Adrenal gland (tissue), 12 donors: ENCODE results near the gene KCNK16. TPM values are rescaled to one million over a fixed set of nuclear protein-coding genes. Genes with fewer than 3 reads are reported as not detected.

Experiments
- DNase-seq, 7 donors: peaks; one replicate each; pipeline ENCODE4 v3.0.0-alpha.2; 2019 to 2020
- H3K27ac ChIP-seq, 5 donors: fragments of 200-600 bp; sonication (generic) in 4 of 5; 1 replicate in 3 of 5; 2 replicates in 2 of 5; pipeline versions ENCODE4 v1.5.1 to v1.8.0; 2016 to 2020; ENCODE audit warnings: mild to moderate bottlenecking in 1 of 5
- H3K27me3 ChIP-seq: fragments of 200-600 bp; 2 replicates; pipeline ENCODE4 v1.8.0; 2021
- H3K36me3 ChIP-seq, 2 donors: fragments of 200-600 bp; replicated peaks in 1 of 2; 1 replicate in 1 of 2; 2 replicates in 1 of 2; pipeline versions ENCODE4 v1.5.1 to v1.8.0; 2018 to 2022
- H3K4me1 ChIP-seq, 2 donors: fragments of 200-600 bp; replicated peaks in 1 of 2; 1 replicate in 1 of 2; 2 replicates in 1 of 2; pipeline versions ENCODE4 v1.5.1 to v1.8.0; 2018 to 2021
- H3K4me3 ChIP-seq, 4 donors: fragments of 200-600 bp; sonication (generic) in 3 of 4; one replicate each; pipeline ENCODE4 v1.5.1; 2016 to 2018
- H3K9me3 ChIP-seq, 3 donors: fragments of 200-600 bp; sonication (generic) in 1 of 3; replicated peaks in 1 of 3; 1 replicate in 2 of 3; 2 replicates in 1 of 3; pipeline versions ENCODE4 v1.5.1 to v1.8.0; 2016 to 2021
- CTCF ChIP-seq, 6 experiments: fragments of 450-650 bp in 4 of 6; fragments of 200-600 bp in 2 of 6; sonication (generic) in 1 of 6; IDR thresholded peaks; 1 replicate in 5 of 6; 2 replicates in 1 of 6; pipeline versions ENCODE4 v1.5.1 to v1.8.0; 2016 to 2021; ENCODE audit warnings: antibody characterized with exemption in 6 of 6, mild to moderate bottlenecking in 2 of 6, moderate library complexity in 1 of 6
- POLR2A ChIP-seq, 2 donors: fragments of 450-650 bp; IDR thresholded peaks; one replicate each; pipeline ENCODE4 v1.6.1; 2017; ENCODE audit warnings: antibody characterized with exemption in 2 of 2, mild to moderate bottlenecking in 2 of 2, moderate library complexity in 1 of 2
- WGBS, 4 donors: extraction: QIAGEN DNeasy Blood & Tissue Kit in 2 of 4; methylation state at CpG; one replicate each; pipeline versions ENCODE4 v1.1.5 to v1.1.7; 2013 to 2017; 5-methylcytosine and 5-hydroxymethylcytosine counted together
- intact Hi-C, 2 donors: fragments of 100-400 bp; cut with DNase I; formaldehyde crosslinking; loops; one replicate each; pipeline versions ENCODE4 v1.14.1 to v1.15.0; 2022 to 2023
- polyA plus RNA-seq, 3 donors: library from polyadenylated mRNA; stranded (reverse); fragments of 200-250 nt in 2 of 3; fragments of 350-450 nt in 1 of 3; fragmentation: Illumina TruSeq in 1 of 3; extraction: RNeasy Lipid Tissue Mini Kit (QIAGEN cat#74804) in 1 of 3; gene quantifications; one replicate each; pipeline ENCODE4 v1.2.3, GENCODE V29; 2013 to 2014
- total RNA-seq, 9 donors: library from RNA; depleted of rRNA in 4 of 9; stranded (reverse); fragments of >200 nt in 4 of 9; fragments of 120-200 nt in 1 of 9; fragmentation: NEBNext Ultra II Directional in 1 of 9; extraction: Animal tissue kit (Norgen Biotek cat#: 25700) in 1 of 9; gene quantifications; one replicate each; pipeline versions ENCODE4 v1.1.0 to v1.2.4, GENCODE V29; 2013 to 2023
- donor health status: healthy with polysubstance abuse.
- donor health status: Bipolar disorder and iron deficiency.
- donor health status: DM: yes; HTN: yes; CAD: no.
- donor health status: DM: no; HTN: no; CAD: no.
- donor health status: DM: no; HTN: no; CAD: no.
- donor health status: DM: yes; HTN: yes; CAD: no.

Gene KCNK16
- total and polyA plus RNA-seq, 12 donors: not detected

- Histone ChIP-seq H3K4me3 (no peak overlapping the region), H3K9me3 (no peaks in the 10 kb centered on the region), H3K27me3 (no peaks in the 10 kb centered on the region), H3K4me1 (no peaks in the 10 kb centered on the region), H3K36me3 (no peaks in the 10 kb centered on the region), H3K27ac (no peak overlapping the region)
- intact Hi-C loops: no loop called here
- TF ChIP-seq CTCF (IDR thresholded peaks at IDR 0.05): no peak
- no peak for TF ChIP-seq POLR2A (IDR thresholded peaks at IDR 0.05)
- no peak for DNase-seq
- WGBS, 4 donors: 81 to 92% (median 83%) methylated on average over 5 to 7 of the region's 7 CpGs
Observed at GRCh38 chr6:39268171-39268570, 54.3 kb downstream of the KCNK16 start.

- H3K9me3 ChIP-seq: no peaks in the 10 kb centered on the region
- TF ChIP-seq POLR2A (IDR thresholded peaks at IDR 0.05) (no peak), CTCF (IDR thresholded peaks at IDR 0.05) (no peak)
- H3K27me3 ChIP-seq: peaks cover under 1% of the 10 kb centered on the region
- no peak overlapping the region for H3K4me3 ChIP-seq
- no peaks in the 10 kb centered on the region for H3K4me1 ChIP-seq
- DNase-seq: no peak
- H3K27ac ChIP-seq: no peak overlapping the region
- 74 to 87% (median 82%) methylated on average over 4 to 5 of the region's 5 CpGs for WGBS, 4 donors
- no peaks in the 10 kb centered on the region for H3K36me3 ChIP-seq
- intact Hi-C loops: no loop called here
Observed at GRCh38 chr6:39266782-39267355, 55.6 kb downstream of the KCNK16 start.

- intact Hi-C loops: no loop called here
- H3K27ac ChIP-seq: no peak overlapping the region
- H3K36me3 ChIP-seq: no peaks in the 10 kb centered on the region
- no peaks in the 10 kb centered on the region for H3K4me1 ChIP-seq
- no peak for DNase-seq
- H3K27me3 ChIP-seq: peaks cover 5% of the 10 kb centered on the region
- 84 to 91% (median 89%) methylated on average over 2 of the region's 2 CpGs for WGBS, 4 donors
- H3K4me3 ChIP-seq: no peak overlapping the region
- TF ChIP-seq POLR2A (IDR thresholded peaks at IDR 0.05) (no peak), CTCF (IDR thresholded peaks at IDR 0.05) (no peak)
- no peaks in the 10 kb centered on the region for H3K9me3 ChIP-seq
Observed at GRCh38 chr6:39266375-39266774, 56.1 kb downstream of the KCNK16 start.

Other genes with a start within 250 kb of the KCNK16 start
- 10 to 100 TPM; 11.4 to 25.1 (median 15.1) TPM for gene SAYSD1, start 207.5 kb downstream of the KCNK16 start, total RNA-seq
- 10 to 100 TPM in 2 of 3 donors, 1 to 10 TPM in 1; 9.0 to 13.2 (median 10.5) TPM for gene SAYSD1, start 207.5 kb downstream of the KCNK16 start, polyA plus RNA-seq
- 10 to 100 TPM in 2 of 9 donors, 1 to 10 TPM in 3, under 1 TPM in 4; 0.48 to 57.1 (median 1.2) TPM for gene KCNK5, start 93.2 kb downstream of the KCNK16 start, total RNA-seq
- 1 to 10 TPM in 1 of 3 donors, under 1 TPM in 2; 0.26 to 1.2 (median 0.64) TPM for gene KCNK5, start 93.2 kb downstream of the KCNK16 start, polyA plus RNA-seq
- under 1 TPM in 1 of 9 donors, not detected in 8; 0.36 TPM for gene KCNK17, start 8.3 kb downstream of the KCNK16 start, total RNA-seq
- gene KCNK17, start 8.3 kb downstream of the KCNK16 start, polyA plus RNA-seq: under 1 TPM; 0.10 to 0.16 (median 0.11) TPM